H1 (cell line): ENCODE measurements around the gene TNFAIP8. TPM values are rescaled to one million over a fixed set of nuclear protein-coding genes. Genes with fewer than 3 reads are reported as not detected.

Experiments
- CTCF ChIA-PET: fragments of 300-600 bp; sonication (Branson Sonifier 250); formaldehyde crosslinking; loops from one replicate; lab custom pipeline; 2021; ENCODE audit not compliant: partially characterized antibody; lab: Charles Lee
- POLR2A ChIA-PET: fragments of 300-600 bp; sonication (Branson Sonifier 250); formaldehyde crosslinking; loops from one replicate; lab custom pipeline; 2021; ENCODE audit warnings: inconsistent platforms; ENCODE audit not compliant: partially characterized antibody; lab: Charles Lee
- DNase-seq, 2 experiments: peaks; one replicate each; pipeline versions ENCODE4 v3.0.0 to v3.0.0-alpha.2; 2010 to 2022; ENCODE audit warnings: low spot score in 2 of 2, low read depth in 1 of 2, mixed read lengths in 1 of 2
- FAIRE-seq: peaks from 2 replicates; lab custom pipeline; 2011; peaks lifted over from hg19 to GRCh38; lab: Jason Lieb, UNC
- H2AFZ ChIP-seq: 2 replicates; pipeline ENCODE4 v1.8.1; 2012; ENCODE audit warnings: low read length, inconsistent platforms
- H2AK5ac ChIP-seq: 2 replicates; pipeline ENCODE4 v1.6.1; 2013; ENCODE audit warnings: low read depth, low read length
- H2BK120ac ChIP-seq: replicated peaks from 2 replicates; pipeline ENCODE3; 2013; ENCODE audit warnings: low read depth, low read length, inconsistent platforms
- H2BK12ac ChIP-seq: 2 replicates; pipeline ENCODE4 v1.6.1; 2013; ENCODE audit warnings: low read depth, low read length
- H2BK15ac ChIP-seq: 2 replicates; pipeline ENCODE4 v1.6.1; 2013; ENCODE audit warnings: low read length
- H2BK20ac ChIP-seq: 2 replicates; pipeline ENCODE4 v1.6.1; 2013; ENCODE audit warnings: low read length
- H2BK5ac ChIP-seq: 2 replicates; pipeline ENCODE4 v1.6.1; 2013; ENCODE audit warnings: low read depth, low read length
- H3K14ac ChIP-seq: 2 replicates; pipeline ENCODE4 v1.6.1; 2013; ENCODE audit warnings: inconsistent platforms; ENCODE audit not compliant: insufficient read length
- H3K18ac ChIP-seq: 2 replicates; pipeline ENCODE4 v1.6.1; 2013; ENCODE audit warnings: low read length; ENCODE audit errors: extremely low read depth
- H3K23ac ChIP-seq: 2 replicates; pipeline ENCODE4 v1.6.1; 2013; ENCODE audit warnings: inconsistent platforms; ENCODE audit not compliant: insufficient read length
- H3K23me2 ChIP-seq: 2 replicates; pipeline ENCODE4 v1.6.1; 2013; ENCODE audit warnings: low read depth, low read length
- H3K27ac ChIP-seq: 2 replicates; pipeline ENCODE4 v1.6.1; 2011; ENCODE audit warnings: low read depth, low read length, inconsistent platforms
- H3K27me3 ChIP-seq, 4 experiments: replicated peaks in 1 of 4; 1 replicate in 1 of 4; 2 replicates in 3 of 4; pipeline versions ENCODE4 v1.6.1 to v1.8.1; 2011 to 2013; ENCODE audit warnings: low read length in 3 of 4, mild to moderate bottlenecking in 3 of 4, inconsistent platforms in 2 of 4, mixed read lengths in 2 of 4, moderate library complexity in 1 of 4; ENCODE audit not compliant: control insufficient read depth in 3 of 4, insufficient read depth in 3 of 4; ENCODE audit errors: extremely low read depth in 1 of 4
- H3K36me3 ChIP-seq, 4 experiments: 2 replicates each; pipeline versions ENCODE4 v1.6.1 to v1.8.1; 2011 to 2013; ENCODE audit warnings: mild to moderate bottlenecking in 4 of 4, low read length in 3 of 4, moderate library complexity in 2 of 4, control low read depth in 1 of 4, inconsistent platforms in 1 of 4; ENCODE audit not compliant: insufficient read depth in 4 of 4, control insufficient read depth in 2 of 4
- H3K4ac ChIP-seq: replicated peaks from 2 replicates; pipeline ENCODE3; 2013; ENCODE audit warnings: low read length, low read depth, mixed read lengths, inconsistent platforms; ENCODE audit not compliant: insufficient read length
- H3K4me1 ChIP-seq, 4 experiments: replicated peaks in 1 of 4; 1 replicate in 1 of 4; 2 replicates in 3 of 4; pipeline versions ENCODE4 v1.6.1 to v1.8.1; 2011 to 2013; ENCODE audit warnings: low read length in 3 of 4, inconsistent platforms in 2 of 4, mixed read lengths in 1 of 4; ENCODE audit not compliant: insufficient read depth in 4 of 4, control insufficient read depth in 3 of 4
- H3K4me2 ChIP-seq, 2 experiments: 2 replicates each; pipeline versions ENCODE4 v1.6.1 to v1.8.1; 2011 to 2013; ENCODE audit warnings: low read depth in 2 of 2, low read length in 2 of 2, control low read depth in 1 of 2, inconsistent platforms in 1 of 2, mild to moderate bottlenecking in 1 of 2; ENCODE audit not compliant: insufficient read depth in 1 of 2
- H3K4me3 ChIP-seq, 4 experiments: fragments of 200-600, 300-600 bp in 1 of 4; sonication (generic), shearing (Covaris generic), sonication (Bioruptor Twin) in 1 of 4; 2 replicates each; pipeline versions ENCODE4 v1.5.1 to v1.8.1; 2011 to 2016; ENCODE audit warnings: low read length in 4 of 4, low read depth in 3 of 4, control low read depth in 2 of 4, inconsistent platforms in 2 of 4, mild to moderate bottlenecking in 2 of 4, mixed read lengths in 1 of 4, moderate library complexity in 1 of 4; ENCODE audit not compliant: insufficient read depth in 2 of 4; ENCODE audit errors: extremely low read depth in 1 of 4
- H3K56ac ChIP-seq: replicated peaks from 2 replicates; pipeline ENCODE3; 2013; ENCODE audit warnings: low read depth, mild to moderate bottlenecking, mixed read lengths, low read length, inconsistent platforms; ENCODE audit not compliant: insufficient read length
- H3K79me1 ChIP-seq: 2 replicates; pipeline ENCODE4 v1.6.1; 2013; ENCODE audit warnings: low read depth, low read length, control low read depth
- H3K79me2 ChIP-seq, 2 experiments: 2 replicates each; pipeline versions ENCODE4 v1.6.1 to v1.8.1; 2012 to 2013; ENCODE audit warnings: low read length in 2 of 2, mild to moderate bottlenecking in 2 of 2, inconsistent platforms in 1 of 2; ENCODE audit not compliant: insufficient read depth in 2 of 2, control insufficient read depth in 1 of 2
- H3K9ac ChIP-seq, 4 experiments: replicated peaks in 1 of 4; 1 replicate in 1 of 4; 2 replicates in 3 of 4; pipeline versions ENCODE4 v1.6.1 to v1.8.1; 2011 to 2013; ENCODE audit warnings: low read depth in 3 of 4, low read length in 3 of 4, control low read depth in 2 of 4, mild to moderate bottlenecking in 2 of 4, moderate library complexity in 2 of 4, inconsistent platforms in 1 of 4; ENCODE audit errors: extremely low read depth in 1 of 4
- H3K9me3 ChIP-seq, 2 experiments: 2 replicates each; pipeline versions ENCODE4 v1.6.1 to v1.8.1; 2012 to 2013; ENCODE audit warnings: mild to moderate bottlenecking in 2 of 2, moderate library complexity in 2 of 2, control low read depth in 1 of 2, inconsistent platforms in 1 of 2, low read depth in 1 of 2, low read length in 1 of 2, mixed read lengths in 1 of 2; ENCODE audit not compliant: insufficient read depth in 2 of 2
- H4K20me1 ChIP-seq, 2 experiments: replicated peaks in 1 of 2; 2 replicates each; pipeline versions ENCODE3 to v1.8.1; 2011 to 2013; ENCODE audit warnings: inconsistent platforms in 2 of 2, low read length in 2 of 2, mild to moderate bottlenecking in 1 of 2; ENCODE audit not compliant: insufficient read depth in 2 of 2, control insufficient read depth in 1 of 2
- H4K5ac ChIP-seq: 2 replicates; pipeline ENCODE4 v1.6.1; 2013; ENCODE audit warnings: low read length, low read depth, mixed read lengths, inconsistent platforms; ENCODE audit not compliant: insufficient read length
- H4K8ac ChIP-seq: 2 replicates; pipeline ENCODE4 v1.8.0; 2013; ENCODE audit warnings: mild to moderate bottlenecking, moderate library complexity, low read length, inconsistent platforms; ENCODE audit not compliant: insufficient read depth; ENCODE audit errors: extremely low read depth
- H4K91ac ChIP-seq: replicated peaks from 2 replicates; pipeline ENCODE3; 2013; ENCODE audit warnings: low read length, mixed read lengths, inconsistent platforms; ENCODE audit not compliant: insufficient read length
- BRCA1 ChIP-seq: IDR thresholded peaks from 2 replicates; pipeline ENCODE4 v1.6.1; 2012; ENCODE audit warnings: low read depth, low read length, improper control_type of control experiment
- KDM1A ChIP-seq: fragments of 200-600, 300-600 bp; sonication (generic); IDR thresholded peaks from 2 replicates; pipeline ENCODE4 v1.7.1; 2016; ENCODE audit warnings: mild to moderate bottlenecking, low read length, borderline replicate concordance
- KDM4A ChIP-seq: IDR thresholded peaks from one replicate; pipeline ENCODE4 v1.7.1; 2012; ENCODE audit warnings: low read depth, mild to moderate bottlenecking, moderate library complexity, low read length, inconsistent platforms; ENCODE audit not compliant: severe bottlenecking
- PHF8 ChIP-seq: fragments of 200-600 bp; sonication (generic); conservative IDR thresholded peaks from 2 replicates; pipeline ENCODE4 v1.7.1; 2012; ENCODE audit warnings: low read depth, mild to moderate bottlenecking, inconsistent platforms, low read length, moderate library complexity
- POLR2A ChIP-seq, 2 experiments: IDR thresholded peaks; 1 replicate in 1 of 2; 2 replicates in 1 of 2; pipeline ENCODE4 v1.6.1; 2011; ENCODE audit warnings: low read depth in 2 of 2, low read length in 2 of 2, mild to moderate bottlenecking in 2 of 2; ENCODE audit errors: control extremely low read depth in 1 of 2
- POU5F1 ChIP-seq: IDR thresholded peaks from 2 replicates; pipeline ENCODE4 v1.6.1; 2011; ENCODE audit warnings: low read depth, mild to moderate bottlenecking, low read length, moderate library complexity
- RAD21 ChIP-seq, 2 experiments: IDR thresholded peaks in 1 of 2; conservative IDR thresholded peaks in 1 of 2; 2 replicates each; pipeline ENCODE4 v1.6.1; 2011; ENCODE audit warnings: low read depth in 2 of 2, low read length in 2 of 2, improper control_type of control experiment in 1 of 2, inconsistent platforms in 1 of 2, mild to moderate bottlenecking in 1 of 2, moderate library complexity in 1 of 2
- RBBP5 ChIP-seq: IDR thresholded peaks from 2 replicates; pipeline ENCODE4 v1.7.1; 2012; ENCODE audit warnings: low read depth, mild to moderate bottlenecking, inconsistent platforms, low read length, moderate library complexity, borderline replicate concordance
- SIX5 ChIP-seq: IDR thresholded peaks from 2 replicates; pipeline ENCODE4 v1.6.1; 2011; ENCODE audit warnings: mild to moderate bottlenecking, low read depth, low read length
- SP2 ChIP-seq: IDR thresholded peaks from 2 replicates; pipeline ENCODE4 v1.6.1; 2012; ENCODE audit warnings: mild to moderate bottlenecking, low read length, inconsistent platforms
- SRF ChIP-seq: IDR thresholded peaks from 2 replicates; pipeline ENCODE4 v1.6.1; 2011; ENCODE audit warnings: mild to moderate bottlenecking, low read depth, low read length, moderate library complexity
- TAF1 ChIP-seq: IDR thresholded peaks from 2 replicates; pipeline ENCODE4 v1.6.1; 2011; ENCODE audit warnings: mild to moderate bottlenecking, low read depth, low read length
- TBP ChIP-seq: IDR thresholded peaks from 2 replicates; pipeline ENCODE4 v1.6.1; 2011; ENCODE audit warnings: low read depth, low read length, improper control_type of control experiment
- WGBS, 2 experiments: shearing (Covaris generic) in 1 of 2; methylation state at CpG; one replicate each; pipeline versions ENCODE4 v1.1.6 to v1.1.7; 2013 to 2015; ENCODE audit warnings: low lambda C conversion rate in 2 of 2, mixed read lengths in 2 of 2, inconsistent platforms in 1 of 2, low coverage in 1 of 2, missing lambda C conversion rate in 1 of 2; ENCODE audit not compliant: insufficient replicate concordance in 2 of 2, insufficient coverage in 1 of 2, insufficient read length in 1 of 2; ENCODE audit errors: extremely low coverage in 1 of 2, missing lambda C conversion rate in 1 of 2; 5-methylcytosine and 5-hydroxymethylcytosine counted together
- polyA plus RNA-seq, 7 experiments: library from polyadenylated mRNA; depleted of rRNA in 3 of 7; stranded (reverse) in 5 of 7; unstranded in 2 of 7; fragments of >200 nt in 5 of 7; fragments of 200-250 nt in 2 of 7; gene quantifications; 1 replicate in 5 of 7; 2 replicates in 1 of 7; 4 replicates in 1 of 7; pipeline versions ENCODE4 v1.2.1 to v1.2.3, GENCODE V29; 2011 to 2013; ENCODE audit warnings: missing spikeins in 2 of 7, mixed read lengths in 2 of 7
- total RNA-seq: library from RNA; stranded (reverse); fragmentation: NEBNext Ultra II Directional; extraction: Animal tissue kit (Norgen Biotek cat#: 25700); gene quantifications from 2 replicates; pipeline ENCODE4 v1.2.1, GENCODE V29; 2021
- TF ChIP-seq, protein P1 (sequence below): IDR thresholded peaks from 2 replicates; pipeline ENCODE4 v1.6.1; 2012; ENCODE audit warnings: inconsistent platforms

TNFAIP8 gene
- total and polyA plus RNA-seq, 2 of the 8 experiments (the other 6 are each of a cell fraction or from before 2014, with no cell fraction given) = 12.4 to 19.3 TPM

DNA sequence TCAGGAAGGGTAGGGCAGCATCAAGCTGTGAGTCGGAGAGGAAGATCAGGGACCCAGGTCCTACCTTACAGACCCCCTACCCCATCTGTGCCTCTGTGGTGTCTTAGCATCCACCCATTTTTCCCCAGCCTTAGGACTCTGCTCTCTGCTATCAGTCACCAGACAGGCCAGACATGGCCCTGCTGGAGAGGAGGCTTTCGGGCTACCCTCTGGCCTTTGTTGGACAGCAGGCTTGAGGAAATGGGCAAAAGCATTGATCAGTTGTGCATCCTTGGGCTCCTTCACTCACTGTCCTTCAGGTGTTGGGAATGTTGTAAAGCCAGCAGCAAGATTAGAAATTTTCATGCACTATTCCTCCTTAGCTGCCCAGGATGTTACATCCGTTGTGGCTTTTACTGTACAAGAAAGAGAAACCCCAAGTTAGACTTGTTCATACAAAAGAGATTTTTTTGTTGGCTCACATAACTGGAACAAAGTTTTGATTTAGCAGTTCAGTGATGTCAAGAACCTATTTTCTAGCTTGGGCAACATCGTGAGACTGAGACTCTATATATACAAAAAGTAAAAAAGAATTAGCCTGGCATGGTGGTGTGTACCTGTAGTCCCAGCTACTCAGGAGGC is 17.4 kb upstream of the TNFAIP8 start:
- ChIA-PET CTCF (interaction anchor here (0.6 to 2.7 kb wide), 10 partner anchors 16 to 351 kb away, joined by 3 to 12 read pairs (median 4); no protein-coding TSS in a partner anchor), POLR2A (interaction anchor here (0.8 to 0.9 kb wide), 2 partner anchors 51 to 64 kb away, joined by 3 read pairs; no protein-coding TSS in a partner anchor)
- no peak overlapping the region for H2AFZ ChIP-seq
- FAIRE-seq (no peak), DNase-seq (no peak)
- no peak overlapping the region for H3K4me2 ChIP-seq
- no peaks in the 10 kb centered on the region for H3K9me3 ChIP-seq
- H3K4me3 ChIP-seq = no peak overlapping the region
- no peak overlapping the region; the same call in 1 of the 2 replicates for H2AK5ac ChIP-seq
- no peak overlapping the region for H3K4ac ChIP-seq
- WGBS, 2 experiments = 90% methylated on average over 4 of the region's 4 CpGs; no CpG with 5 or more reads in 1 of the 2 experiments
- H3K4me1 ChIP-seq = peaks cover 0 to 3% (median 0%) of the 10 kb centered on the region in 4 experiments; a peak in 3 of 7 replicates
- no peak overlapping the region for H3K9ac ChIP-seq
- no peak overlapping the region for H3K23ac ChIP-seq
- H4K20me1 ChIP-seq = no peaks in the 10 kb centered on the region
- no peaks in the 10 kb centered on the region for H3K79me1 ChIP-seq
- H3K79me2 ChIP-seq = no peaks in the 10 kb centered on the region
- no peak overlapping the region for H4K91ac ChIP-seq
- no peak overlapping the region for H3K56ac ChIP-seq
- no peak overlapping the region for H3K27ac ChIP-seq
- no peak overlapping the region for H4K5ac ChIP-seq
- H2BK15ac ChIP-seq = no peak overlapping the region
- H2BK120ac ChIP-seq = no peak overlapping the region
- H3K23me2 ChIP-seq = no peaks in the 10 kb centered on the region
- no peak overlapping the region for H3K14ac ChIP-seq
- no peak overlapping the region for H2BK12ac ChIP-seq
- no peaks in the 10 kb centered on the region for H3K27me3 ChIP-seq
- H2BK5ac ChIP-seq = no peak overlapping the region
- no peak overlapping the region for H3K18ac ChIP-seq
- no peaks in the 10 kb centered on the region for H3K36me3 ChIP-seq
- H4K8ac ChIP-seq = no peak overlapping the region
- H2BK20ac ChIP-seq = no peak overlapping the region
- TF ChIP-seq TBP = no peak
- no peak for TF ChIP-seq SIX5
- TF ChIP-seq PHF8 = no peak
- TF ChIP-seq SP2 = no peak
- TF ChIP-seq POU5F1 = no peak
- TF ChIP-seq KDM4A = no peak
- no peak for TF ChIP-seq RBBP5
- TF ChIP-seq KDM1A = no peak
- no peak for TF ChIP-seq POLR2A (IDR thresholded peaks at IDR 0.05; ENCODE audit: control extremely low read depth in 1 of 2, low read depth in 2 of 2, low read length in 2 of 2)
- TF ChIP-seq TAF1 = no peak
- TF ChIP-seq, protein P1, sequence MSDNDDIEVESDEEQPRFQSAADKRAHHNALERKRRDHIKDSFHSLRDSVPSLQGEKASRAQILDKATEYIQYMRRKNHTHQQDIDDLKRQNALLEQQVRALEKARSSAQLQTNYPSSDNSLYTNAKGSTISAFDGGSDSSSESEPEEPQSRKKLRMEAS = no peak
- TF ChIP-seq SRF = no peak
- TF ChIP-seq BRCA1 = no peak
- TF ChIP-seq RAD21 (IDR thresholded peaks at IDR 0.05 in 1 of 2, conservative IDR thresholded peaks at IDR 0.05 in 1 of 2; ENCODE audit: low read depth in 2 of 2, low read length in 2 of 2) = no peak
